HepG2 (cell line): Measurements from ENCODE around the gene OCSTAMP.

Experiments used
- CTCF ChIP-seq: sonication (generic); formaldehyde crosslinking; IDR thresholded peaks from 2 replicates; pipeline ENCODE4 v1.5.0; 2020; ENCODE audit warnings: mild to moderate bottlenecking, missing genetic modification reagents, moderate library complexity
- E2F5 ChIP-seq: sonication (generic); formaldehyde crosslinking; conservative IDR thresholded peaks from 2 replicates; pipeline ENCODE4 v1.4.0; 2020; ENCODE audit warnings: missing genetic modification reagents
- EP300 ChIP-seq, 3 experiments: sonication (generic) in 1 of 3; formaldehyde crosslinking in 1 of 3; IDR thresholded peaks; 2 replicates each; pipeline versions ENCODE4 v1.5.1 to v1.6.1; 2011 to 2020; ENCODE audit warnings: low read depth in 2 of 3, low read length in 2 of 3, borderline replicate concordance in 1 of 3, improper control_type of control experiment in 1 of 3, mild to moderate bottlenecking in 1 of 3, missing genetic modification reagents in 1 of 3, moderate library complexity in 1 of 3
- ETV6 ChIP-seq: sonication (generic); formaldehyde crosslinking; conservative IDR thresholded peaks from 2 replicates; pipeline ENCODE4 v1.4.0; 2020; ENCODE audit warnings: missing genetic modification reagents
- FOXO1 ChIP-seq: sonication (generic); formaldehyde crosslinking; IDR thresholded peaks from 2 replicates; pipeline ENCODE4 v1.4.0; 2020; ENCODE audit warnings: missing genetic modification reagents
- MYC ChIP-seq: sonication (generic); formaldehyde crosslinking; IDR thresholded peaks from 2 replicates; pipeline ENCODE4 v1.9.0; 2021; ENCODE audit warnings: missing genetic modification reagents, borderline replicate concordance
- NFAT5 ChIP-seq: sonication (generic); formaldehyde crosslinking; IDR thresholded peaks from 2 replicates; pipeline ENCODE4 v1.4.0; 2020; ENCODE audit warnings: missing genetic modification reagents
- POLR2AphosphoS2 ChIP-seq: IDR thresholded peaks from 2 replicates; pipeline ENCODE4 v1.6.1; 2011; ENCODE audit warnings: low read depth, low read length, improper control_type of control experiment
- SP140L ChIP-seq: sonication (generic); formaldehyde crosslinking; IDR thresholded peaks from 2 replicates; pipeline ENCODE4 v1.4.0; 2020; ENCODE audit warnings: missing genetic modification reagents, borderline replicate concordance
- THAP8 ChIP-seq: sonication (generic); formaldehyde crosslinking; IDR thresholded peaks from 2 replicates; pipeline ENCODE4 v1.5.1; 2020; ENCODE audit warnings: missing genetic modification reagents, mild to moderate bottlenecking, borderline replicate concordance
- TP53 ChIP-seq: sonication (generic); formaldehyde crosslinking; conservative IDR thresholded peaks from 2 replicates; pipeline ENCODE4 v1.4.0; 2020; ENCODE audit warnings: missing genetic modification reagents
- ZNF121 ChIP-seq: sonication (generic); formaldehyde crosslinking; IDR thresholded peaks from 2 replicates; pipeline ENCODE4 v1.5.0; 2020; ENCODE audit warnings: mild to moderate bottlenecking, missing genetic modification reagents
- ZSCAN12 ChIP-seq: sonication (generic); formaldehyde crosslinking; IDR thresholded peaks from 2 replicates; pipeline ENCODE4 v1.9.0; 2021; ENCODE audit warnings: mild to moderate bottlenecking, missing genetic modification reagents

- TF ChIP-seq ZNF121 (CRISPR knock-in tag) (no peak), ETV6 (CRISPR knock-in tag) (no peak), POLR2AphosphoS2 (no peak), FOXO1 (CRISPR knock-in tag) (no peak), CTCF (no peak), TP53 (CRISPR knock-in tag) (no peak), ZSCAN12 (no peak), MYC (CRISPR knock-in tag) (no peak), THAP8 (CRISPR knock-in tag) (no peak), E2F5 (CRISPR knock-in tag) (no peak), SP140L (no peak), NFAT5 (CRISPR knock-in tag) (no peak), EP300 (IDR thresholded peaks at IDR 0.05; ENCODE audit: low read depth in 2 of 2, low read length in 2 of 2) (no peak), EP300 (CRISPR knock-in tag; IDR thresholded peaks at IDR 0.05; ENCODE audit: borderline replicate concordance) (no peak)
Measured at GRCh38 chr20:46505506-46505905, 44.9 kb downstream of the OCSTAMP start.
